Right hindlimb (tissue), 1 donor: ENCODE measurements around the gene ABTB1.

Experiments used
- DNase-seq: peaks from one replicate; pipeline ENCODE4 v3.0.0-alpha.2; 2018

The ABTB1 gene

GRCh38 chr3:127707851-127708411 lies 35.2 kb downstream of the ABTB1 start:
- no peak for DNase-seq

GRCh38 chr3:127708837-127709236 lies 36.1 kb downstream of the ABTB1 start:
- DNase-seq: no peak

GRCh38 chr3:127709320-127710060 lies 36.7 kb downstream of the ABTB1 start:
- peak; percentile 6 for DNase-seq

GRCh38 chr3:127710155-127710941 lies 37.6 kb downstream of the ABTB1 start:
- peak; percentile 15 for DNase-seq

GRCh38 chr3:127711021-127711695 lies 38.4 kb downstream of the ABTB1 start:
- DNase-seq: peak; percentile 4

GRCh38 chr3:127711896-127712295 lies 39.1 kb downstream of the ABTB1 start:
- no peak for DNase-seq

- DNase-seq: no peak
These were observed 39.7 kb downstream of the ABTB1 start for GRCh38 chr3:127712461-127712860.

- no peak for DNase-seq
These were observed 40.4 kb downstream of the ABTB1 start for GRCh38 chr3:127712881-127713771.

GRCh38 chr3:127714125-127714571 lies 41.4 kb downstream of the ABTB1 start:
- peak; percentile 37 for DNase-seq

- DNase-seq: no peak
These were observed 42.1 kb downstream of the ABTB1 start for GRCh38 chr3:127714866-127715265.

GRCh38 chr3:127715532-127715931 lies 42.8 kb downstream of the ABTB1 start:
- DNase-seq: no peak

GRCh38 chr3:127716384-127716783 lies 43.6 kb downstream of the ABTB1 start:
- no peak for DNase-seq

- no peak for DNase-seq
These were observed 44.8 kb downstream of the ABTB1 start for GRCh38 chr3:127717357-127718244.

- DNase-seq: no peak
These were observed 45.6 kb downstream of the ABTB1 start for GRCh38 chr3:127718245-127718915.

- no peak for DNase-seq
These were observed 46.2 kb downstream of the ABTB1 start for GRCh38 chr3:127718916-127719290.

GRCh38 chr3:127719369-127719768 lies 46.6 kb downstream of the ABTB1 start:
- no peak for DNase-seq

- DNase-seq: no peak
These were observed 47.5 kb downstream of the ABTB1 start for GRCh38 chr3:127720161-127720823.

GRCh38 chr3:127720985-127721935 lies 48.5 kb downstream of the ABTB1 start:
- DNase-seq: no peak
